Activated naive CD4-positive, alpha-beta T cell treated with anti-CD3 and anti-CD28 coated beads, Interleukin-2, amount 50 U/mL, for 24 hours (primary cell): ENCODE measurements around the gene LAMA2.

Experiments used
- H3K27ac Mint-ChIP-seq: one replicate; pipeline ENCODE4 v1.8.0; 2021; ENCODE audit warnings: mild to moderate bottlenecking, mixed read lengths
- H3K27me3 Mint-ChIP-seq: one replicate; pipeline ENCODE4 v1.8.0; 2021; ENCODE audit warnings: mixed read lengths
- H3K36me3 Mint-ChIP-seq: one replicate; pipeline ENCODE4 v1.8.0; 2021; ENCODE audit warnings: mixed read lengths
- H3K4me1 Mint-ChIP-seq: one replicate; pipeline ENCODE4 v1.8.0; 2021; ENCODE audit warnings: mixed read lengths
- H3K4me3 Mint-ChIP-seq: one replicate; pipeline ENCODE4 v1.8.0; 2021; ENCODE audit warnings: mild to moderate bottlenecking, mixed read lengths
- H3K9me3 Mint-ChIP-seq: one replicate; pipeline ENCODE4 v1.8.0; 2021; ENCODE audit warnings: mixed read lengths

The LAMA2 gene

DNA sequence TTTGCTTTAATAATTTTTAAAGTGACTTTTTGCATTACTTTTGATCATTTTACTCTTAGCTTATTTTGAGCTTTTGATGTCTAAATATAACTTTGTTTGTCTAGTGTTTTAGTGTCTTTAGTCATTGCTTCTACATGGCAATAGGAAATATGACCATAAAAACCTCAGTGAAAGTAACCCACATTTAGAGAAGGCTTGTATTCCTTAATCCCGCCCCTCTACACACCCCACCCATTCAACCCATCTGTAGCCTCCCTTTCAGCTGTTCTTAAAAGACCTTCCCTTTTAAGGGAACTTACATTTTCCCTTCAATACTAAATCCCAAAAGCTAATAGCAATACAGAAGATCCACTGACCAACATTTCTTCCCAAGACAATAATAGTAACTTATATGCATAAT lies 225.4 kb downstream of the LAMA2 start:
- Mint-ChIP-seq H3K4me3 (no peak overlapping the region), H3K27ac (no peak overlapping the region), H3K4me1 (no peaks in the 10 kb centered on the region), H3K36me3 (no peaks in the 10 kb centered on the region), H3K27me3 (peaks cover 5% of the 10 kb centered on the region), H3K9me3 (no peaks in the 10 kb centered on the region)

DNA sequence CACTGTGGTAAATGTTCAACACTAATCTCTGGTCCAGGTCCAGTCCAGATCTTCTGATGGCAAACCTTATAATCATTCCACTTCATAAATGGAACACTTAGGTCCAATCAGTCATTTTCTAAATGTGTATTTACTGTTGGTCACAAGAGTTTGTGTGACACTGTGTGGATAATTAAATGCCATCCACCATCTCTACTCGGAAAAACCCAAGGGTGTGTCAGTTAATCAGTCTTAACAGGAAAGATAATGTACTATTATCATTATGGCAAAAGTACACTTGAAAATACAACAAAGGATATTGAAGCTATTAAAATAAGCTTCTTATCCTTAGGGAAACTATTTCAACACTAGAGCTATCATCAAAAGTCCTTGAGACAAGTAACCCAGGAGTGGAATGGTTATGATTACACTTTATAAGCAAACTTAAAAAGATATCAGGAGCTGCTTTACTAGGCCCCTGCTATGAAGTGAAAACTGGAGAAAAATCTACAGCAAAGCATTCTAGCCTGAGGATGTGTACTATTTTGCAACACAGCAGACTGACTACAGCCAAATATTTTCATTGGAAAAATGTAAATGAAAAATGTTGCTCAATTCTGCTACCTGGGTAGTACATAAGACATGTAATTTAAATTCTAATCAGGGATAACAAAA lies 227.9 kb downstream of the LAMA2 start:
- no peaks in the 10 kb centered on the region for H3K36me3 Mint-ChIP-seq
- H3K4me1 Mint-ChIP-seq: no peaks in the 10 kb centered on the region
- peaks cover 5% of the 10 kb centered on the region for H3K27me3 Mint-ChIP-seq
- no peak overlapping the region for H3K4me3 Mint-ChIP-seq
- no peak overlapping the region for H3K27ac Mint-ChIP-seq
- H3K9me3 Mint-ChIP-seq: no peaks in the 10 kb centered on the region

DNA sequence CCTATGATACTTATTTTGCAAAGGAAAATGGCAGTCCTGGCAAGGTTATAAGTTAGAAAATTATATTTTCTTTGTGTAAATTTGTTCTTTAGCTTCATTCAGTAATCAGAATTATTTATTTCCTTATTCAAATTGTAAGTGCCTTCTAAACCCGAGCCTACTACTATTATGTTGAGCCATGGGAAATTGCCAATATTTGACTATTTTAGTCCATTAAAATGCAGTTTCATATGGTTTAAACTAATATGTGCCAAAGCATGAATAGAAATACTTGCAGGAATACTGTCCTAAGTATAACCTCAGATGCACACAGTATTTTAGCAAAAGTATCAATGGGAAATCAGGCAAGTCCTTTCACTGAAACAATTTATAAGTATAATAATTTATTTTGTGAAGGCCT lies 228.4 kb downstream of the LAMA2 start:
- no peaks in the 10 kb centered on the region for H3K4me1 Mint-ChIP-seq
- no peaks in the 10 kb centered on the region for H3K36me3 Mint-ChIP-seq
- no peaks in the 10 kb centered on the region for H3K9me3 Mint-ChIP-seq
- no peak overlapping the region for H3K27ac Mint-ChIP-seq
- peaks cover 5% of the 10 kb centered on the region for H3K27me3 Mint-ChIP-seq
- no peak overlapping the region for H3K4me3 Mint-ChIP-seq

DNA sequence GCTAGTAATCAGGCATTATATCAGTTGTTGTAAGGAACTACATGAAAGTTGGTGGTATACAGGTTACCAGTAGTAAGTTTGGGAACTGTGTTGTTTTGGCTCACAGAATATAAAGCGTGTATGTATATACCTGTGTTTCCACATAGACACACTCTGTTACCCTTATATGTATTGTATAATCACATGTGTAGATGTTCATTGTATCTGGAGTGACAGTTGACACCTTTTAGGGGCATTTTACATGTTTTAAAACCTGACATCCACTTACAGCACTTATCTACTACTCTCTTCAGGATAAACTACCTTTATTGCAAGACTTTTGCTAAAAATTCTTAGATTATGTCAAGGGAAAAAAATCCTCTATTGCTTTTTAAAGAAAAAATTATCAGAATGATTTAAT lies 228.9 kb downstream of the LAMA2 start:
- no peaks in the 10 kb centered on the region for H3K4me1 Mint-ChIP-seq
- H3K36me3 Mint-ChIP-seq: no peaks in the 10 kb centered on the region
- H3K27me3 Mint-ChIP-seq: peaks cover 5% of the 10 kb centered on the region
- no peak overlapping the region for H3K4me3 Mint-ChIP-seq
- H3K9me3 Mint-ChIP-seq: no peaks in the 10 kb centered on the region
- no peak overlapping the region for H3K27ac Mint-ChIP-seq

DNA sequence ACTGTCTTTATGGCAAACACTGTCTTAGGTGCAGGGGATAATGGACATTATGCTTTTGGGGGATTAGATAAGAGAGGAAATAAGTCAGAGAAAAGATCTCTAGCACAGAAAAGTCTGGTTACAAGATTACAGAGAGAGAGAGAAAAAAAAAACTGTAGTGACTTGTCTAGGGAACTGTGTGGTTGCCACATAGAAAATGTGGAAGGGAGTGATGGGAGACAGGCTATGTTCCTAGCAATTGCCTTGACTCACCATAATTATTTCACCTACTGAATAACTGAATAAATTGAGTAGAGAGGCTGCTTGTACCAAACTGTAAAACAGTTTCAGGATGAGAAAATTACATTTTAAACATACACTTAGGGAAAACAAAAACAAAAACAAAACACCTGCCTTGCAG lies 229.7 kb downstream of the LAMA2 start:
- no peaks in the 10 kb centered on the region for H3K36me3 Mint-ChIP-seq
- H3K4me1 Mint-ChIP-seq: no peaks in the 10 kb centered on the region
- H3K27me3 Mint-ChIP-seq: peaks cover 3% of the 10 kb centered on the region
- H3K27ac Mint-ChIP-seq: no peak overlapping the region
- no peak overlapping the region for H3K4me3 Mint-ChIP-seq
- no peaks in the 10 kb centered on the region for H3K9me3 Mint-ChIP-seq

DNA sequence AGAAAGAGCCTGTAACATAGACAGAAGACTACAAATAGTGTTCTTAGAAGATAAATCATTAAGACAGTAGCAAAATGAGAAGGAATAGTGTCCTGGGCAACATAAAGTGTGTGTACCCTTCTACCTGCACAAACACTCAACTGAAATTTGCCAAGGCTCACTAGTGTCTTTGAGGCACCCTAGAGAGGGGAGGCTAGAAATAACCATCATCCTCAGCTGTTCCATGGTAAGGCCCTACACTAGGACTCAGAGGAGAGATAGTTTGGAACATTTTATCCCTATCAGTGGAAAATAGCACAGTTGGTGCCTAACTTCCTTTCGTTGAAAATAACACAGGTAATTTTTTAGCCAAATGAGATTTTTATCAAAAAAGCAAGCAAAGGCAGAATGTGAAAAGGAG lies 230.7 kb downstream of the LAMA2 start:
- H3K4me3 Mint-ChIP-seq: no peak overlapping the region
- peaks cover 4% of the 10 kb centered on the region for H3K27me3 Mint-ChIP-seq
- H3K36me3 Mint-ChIP-seq: no peaks in the 10 kb centered on the region
- H3K27ac Mint-ChIP-seq: no peak overlapping the region
- no peaks in the 10 kb centered on the region for H3K4me1 Mint-ChIP-seq
- H3K9me3 Mint-ChIP-seq: no peaks in the 10 kb centered on the region

DNA sequence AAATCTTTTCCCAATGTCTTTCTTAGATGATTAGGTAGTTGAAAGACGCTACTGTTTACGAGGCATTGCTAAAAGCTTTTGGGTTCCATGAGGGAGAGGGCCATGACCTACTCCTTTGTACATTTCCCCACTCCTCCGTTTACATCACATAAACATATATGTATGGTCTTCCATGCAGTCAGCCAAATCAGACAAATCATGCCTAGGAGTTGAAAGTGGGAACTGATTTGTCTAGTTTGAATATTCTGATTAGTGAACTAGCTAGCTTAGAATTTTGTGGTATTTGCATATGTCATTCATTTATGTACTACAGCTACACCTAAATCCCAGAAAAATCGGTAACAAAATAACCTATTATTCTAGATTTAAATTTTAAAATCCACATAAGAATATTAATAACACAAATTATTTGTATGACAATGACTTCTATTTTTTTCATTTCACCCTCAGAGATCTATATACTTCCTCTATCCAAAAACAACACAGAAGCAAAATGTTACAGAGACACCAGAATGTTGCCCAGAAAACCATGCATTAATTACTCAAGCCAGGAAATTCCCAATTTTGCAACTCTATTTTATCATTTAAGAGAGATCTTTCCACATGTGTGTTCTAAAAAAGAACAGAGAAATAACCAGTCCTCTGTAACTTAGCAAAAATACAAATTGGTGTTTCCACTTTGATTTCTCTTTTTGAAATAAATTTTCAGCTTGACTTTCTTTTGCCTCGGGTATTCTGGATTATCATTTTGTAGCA lies 231.9 kb downstream of the LAMA2 start:
- no peaks in the 10 kb centered on the region for H3K4me1 Mint-ChIP-seq
- H3K27ac Mint-ChIP-seq: no peak overlapping the region
- no peaks in the 10 kb centered on the region for H3K9me3 Mint-ChIP-seq
- H3K36me3 Mint-ChIP-seq: no peaks in the 10 kb centered on the region
- peaks cover 3% of the 10 kb centered on the region for H3K27me3 Mint-ChIP-seq
- no peak overlapping the region for H3K4me3 Mint-ChIP-seq

DNA sequence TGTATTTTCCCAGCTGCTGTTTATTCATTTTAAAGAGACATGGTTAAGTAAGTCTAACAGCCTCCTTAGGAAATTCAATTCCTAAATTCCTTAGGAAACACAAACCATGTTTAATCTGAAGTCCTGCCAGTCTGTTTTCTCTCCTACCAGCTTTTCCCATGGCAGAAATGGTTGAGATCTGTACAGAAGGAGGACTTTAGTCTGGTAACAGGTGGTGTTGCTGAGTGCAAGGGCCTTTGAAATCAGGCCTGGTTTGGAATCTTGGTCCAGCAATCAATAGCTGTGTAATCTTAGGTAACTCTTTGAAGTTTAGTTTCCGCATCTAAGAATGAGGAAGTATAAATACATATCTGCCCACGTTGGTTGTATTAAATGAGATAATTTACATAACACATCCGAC lies 232.5 kb downstream of the LAMA2 start:
- no peak overlapping the region for H3K27ac Mint-ChIP-seq

DNA sequence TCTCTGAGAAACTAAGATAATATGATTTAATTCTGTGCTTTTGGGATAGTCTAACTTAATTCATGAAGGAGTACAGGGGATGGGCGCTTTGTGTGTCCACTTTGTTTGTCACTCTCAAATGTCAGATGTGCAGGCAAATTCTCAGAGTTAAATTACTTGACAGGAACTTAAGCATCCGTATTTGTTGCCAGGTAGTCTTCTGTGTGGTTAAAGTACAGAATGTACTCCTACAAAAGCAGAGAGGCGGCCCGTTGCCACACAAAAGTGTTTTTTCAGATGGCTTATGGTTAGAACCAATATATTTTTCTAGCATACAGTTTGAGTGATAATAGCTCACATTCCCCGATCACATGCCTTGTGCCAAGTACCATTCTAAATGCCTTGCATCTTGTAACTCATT lies 234.4 kb downstream of the LAMA2 start:
- Mint-ChIP-seq H3K36me3 (no peaks in the 10 kb centered on the region), H3K4me3 (no peak overlapping the region), H3K4me1 (no peaks in the 10 kb centered on the region), H3K9me3 (no peaks in the 10 kb centered on the region), H3K27me3 (peaks cover 3% of the 10 kb centered on the region), H3K27ac (no peak overlapping the region)

More for the DNA sequence above, 232.5 kb downstream of the LAMA2 start:
- Mint-ChIP-seq H3K27me3 (peaks cover 3% of the 10 kb centered on the region), H3K4me1 (no peaks in the 10 kb centered on the region), H3K36me3 (no peaks in the 10 kb centered on the region), H3K4me3 (no peak overlapping the region), H3K9me3 (no peaks in the 10 kb centered on the region)

DNA sequence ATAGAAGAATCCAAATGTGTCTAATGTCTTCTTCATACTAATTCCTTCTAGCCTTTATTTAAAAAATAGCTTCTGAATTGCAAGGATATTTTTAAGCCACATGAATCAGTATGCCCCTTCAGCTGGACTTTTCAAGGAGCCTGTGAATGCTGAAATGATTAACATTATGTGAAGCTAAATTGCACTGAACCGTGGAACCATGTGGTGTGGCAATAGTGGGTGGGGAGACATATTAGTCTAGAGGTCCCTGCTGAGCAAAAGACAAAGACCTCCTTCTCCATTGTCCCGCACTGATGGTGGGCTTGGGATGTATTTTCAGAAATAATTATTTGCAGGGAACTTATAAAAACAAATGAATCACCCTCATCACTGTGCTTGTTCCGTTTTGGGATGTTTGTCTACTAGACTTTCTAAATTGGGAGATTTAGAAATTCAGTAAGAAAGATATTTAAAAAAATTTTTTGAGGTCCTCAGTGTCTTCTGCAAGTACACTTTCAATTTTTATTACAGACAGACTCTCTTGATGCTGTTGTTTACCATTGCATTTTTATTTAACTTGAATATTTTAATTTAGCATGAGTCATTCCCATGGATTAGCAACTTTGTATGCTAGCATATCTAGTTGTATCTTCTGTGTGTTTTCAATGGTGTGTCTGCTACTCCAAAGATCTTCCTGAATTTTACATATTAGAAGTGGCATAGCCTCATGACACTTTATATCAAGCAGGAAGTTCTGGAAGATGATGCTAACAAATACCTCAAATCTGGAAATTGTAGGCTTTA lies 238.1 kb downstream of the LAMA2 start:
- Mint-ChIP-seq H3K27ac (no peak overlapping the region), H3K36me3 (no peaks in the 10 kb centered on the region), H3K4me1 (no peaks in the 10 kb centered on the region)

DNA sequence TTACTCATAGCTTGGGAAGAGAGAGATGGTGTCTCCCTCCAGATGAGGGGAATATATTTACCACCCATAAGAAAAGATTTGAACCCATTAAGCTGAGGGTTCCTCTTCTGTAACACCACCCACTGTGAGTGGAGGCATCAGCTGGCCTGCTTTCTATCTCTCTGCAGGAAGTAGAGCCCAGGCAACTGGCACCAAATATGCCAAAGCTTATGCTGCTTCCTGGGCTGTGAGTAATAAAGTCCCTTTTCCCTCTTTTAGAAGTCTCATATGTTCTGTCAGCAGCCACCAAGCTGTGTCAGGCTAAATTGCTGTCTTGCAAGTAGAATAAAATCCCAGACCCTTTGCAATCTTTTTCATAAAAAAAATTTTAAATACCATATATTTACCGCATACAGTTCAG lies 241.4 kb downstream of the LAMA2 start:
- no peaks in the 10 kb centered on the region for H3K36me3 Mint-ChIP-seq
- H3K9me3 Mint-ChIP-seq: no peaks in the 10 kb centered on the region
- no peak overlapping the region for H3K4me3 Mint-ChIP-seq
- no peaks in the 10 kb centered on the region for H3K4me1 Mint-ChIP-seq
- H3K27me3 Mint-ChIP-seq: peaks cover 1% of the 10 kb centered on the region
- no peak overlapping the region for H3K27ac Mint-ChIP-seq

More for the DNA sequence above, 238.1 kb downstream of the LAMA2 start:
- H3K4me3 Mint-ChIP-seq: no peak overlapping the region
- no peaks in the 10 kb centered on the region for H3K9me3 Mint-ChIP-seq
- peaks cover 3% of the 10 kb centered on the region for H3K27me3 Mint-ChIP-seq

DNA sequence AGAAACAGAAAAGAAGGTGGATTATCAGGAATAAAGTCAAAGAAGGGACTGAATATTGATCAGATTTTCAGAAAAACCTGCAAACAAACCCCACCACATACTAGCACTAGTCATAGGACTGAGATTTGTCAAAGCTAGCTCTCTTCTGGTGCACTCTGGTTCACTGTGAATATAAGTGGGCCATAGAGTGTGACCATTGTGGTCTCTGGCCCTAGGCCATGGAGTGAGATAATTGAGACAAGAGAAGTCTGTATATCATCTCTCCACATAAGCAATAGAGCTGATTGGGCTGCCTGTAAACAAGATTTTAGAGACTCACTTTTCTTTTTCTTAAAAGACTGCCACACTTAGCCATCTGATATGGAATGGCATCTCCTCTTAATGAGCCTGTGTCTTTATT lies 247.2 kb downstream of the LAMA2 start:
- Mint-ChIP-seq H3K27ac (no peak overlapping the region), H3K4me3 (no peak overlapping the region), H3K4me1 (no peaks in the 10 kb centered on the region), H3K9me3 (no peaks in the 10 kb centered on the region), H3K36me3 (no peaks in the 10 kb centered on the region), H3K27me3 (peaks cover 4% of the 10 kb centered on the region)

DNA sequence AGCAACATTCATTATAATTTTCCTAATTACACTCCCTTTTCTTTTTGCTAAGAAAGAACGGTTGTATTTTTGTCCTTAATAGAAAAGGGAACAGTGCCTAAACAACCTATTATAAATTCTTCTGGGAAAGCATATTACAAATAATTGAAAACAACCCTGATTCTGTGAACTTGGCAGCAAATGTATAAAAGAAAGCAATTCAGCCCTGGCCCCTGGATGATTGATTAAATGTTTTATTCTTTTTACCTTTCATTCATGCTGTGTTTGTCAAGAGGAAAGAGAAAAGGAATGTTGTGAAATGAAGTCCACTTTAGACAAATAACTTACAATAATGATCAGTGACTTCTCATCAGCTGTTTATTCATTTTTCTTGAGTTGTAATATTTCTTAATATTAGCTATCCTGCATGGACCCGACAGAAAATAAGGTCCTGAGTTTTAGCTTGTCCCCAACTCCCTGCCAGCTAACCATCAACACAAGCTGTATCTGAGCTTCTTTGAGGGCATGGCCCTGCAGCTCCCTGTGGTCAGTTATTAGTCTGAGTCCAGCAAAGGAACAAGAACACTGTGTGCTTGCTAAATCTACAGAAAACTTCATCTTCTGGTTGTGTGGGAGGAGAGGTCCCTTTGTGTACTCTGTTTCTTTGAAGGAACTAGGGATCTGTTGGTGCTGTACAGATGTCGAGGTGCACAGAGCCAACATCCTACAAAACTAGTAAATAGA lies 248.2 kb downstream of the LAMA2 start:
- Mint-ChIP-seq H3K9me3 (no peaks in the 10 kb centered on the region), H3K27me3 (peaks cover 4% of the 10 kb centered on the region), H3K27ac (no peak overlapping the region), H3K36me3 (no peaks in the 10 kb centered on the region), H3K4me3 (no peak overlapping the region), H3K4me1 (no peaks in the 10 kb centered on the region)

DNA sequence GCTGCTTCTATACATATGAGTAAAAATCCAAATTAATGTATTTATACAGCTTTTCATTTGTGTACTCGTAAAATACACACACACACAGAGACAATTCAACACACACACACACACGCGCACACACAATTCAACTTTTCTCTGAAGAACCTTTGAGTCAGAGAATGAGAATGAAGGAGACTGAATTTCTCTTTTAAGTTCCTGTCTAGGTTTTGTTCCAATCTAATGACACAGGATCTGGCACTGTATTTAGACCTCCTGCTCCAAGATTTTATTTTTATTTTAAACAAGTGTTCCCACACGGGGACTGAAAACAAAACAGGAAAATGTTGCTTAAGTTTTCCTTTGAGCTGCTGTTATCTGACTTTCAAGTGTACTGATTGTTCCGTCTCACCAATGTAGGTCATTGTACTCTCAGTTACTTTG lies 250.8 kb downstream of the LAMA2 start:
- Mint-ChIP-seq H3K9me3 (no peaks in the 10 kb centered on the region), H3K27ac (no peak overlapping the region), H3K36me3 (no peaks in the 10 kb centered on the region), H3K4me1 (no peaks in the 10 kb centered on the region), H3K27me3 (peaks cover 2% of the 10 kb centered on the region), H3K4me3 (no peak overlapping the region)

DNA sequence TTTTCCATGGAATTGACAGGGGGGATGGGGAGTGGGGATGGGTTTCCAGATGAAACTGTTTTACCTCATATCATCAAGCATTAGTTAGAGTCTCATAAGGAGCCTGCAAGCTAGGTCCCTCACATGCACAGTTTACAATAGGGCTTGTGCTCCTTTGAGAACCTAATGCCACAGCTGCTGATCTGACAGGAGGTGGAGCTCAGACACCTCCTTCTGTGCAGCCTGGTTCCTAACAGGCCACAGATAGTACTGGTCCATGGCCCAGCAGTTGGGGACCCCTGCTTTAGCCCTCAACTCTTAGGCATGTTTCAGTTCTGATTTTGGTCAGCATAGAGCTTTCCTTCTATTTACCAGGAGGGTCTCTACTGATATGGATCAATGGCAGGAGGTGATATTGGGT lies 251.6 kb downstream of the LAMA2 start:
- Mint-ChIP-seq H3K9me3 (no peaks in the 10 kb centered on the region), H3K36me3 (no peaks in the 10 kb centered on the region), H3K27me3 (peaks cover 2% of the 10 kb centered on the region), H3K27ac (no peak overlapping the region), H3K4me1 (no peaks in the 10 kb centered on the region), H3K4me3 (no peak overlapping the region)
